GM12878 (cell line): ENCODE measurements around the gene DNTT. TPM values are rescaled to one million over a fixed set of nuclear protein-coding genes. Genes with fewer than 3 reads are reported as not detected.

Experiments
- BHLHE40 ChIP-seq, 2 experiments: fragments of 450-650 bp in 1 of 2; IDR thresholded peaks; 2 replicates each; pipeline ENCODE4 v1.6.1; 2011 to 2017; ENCODE audit warnings: low read depth in 2 of 2, borderline replicate concordance in 1 of 2, improper control_type of control experiment in 1 of 2, low read length in 1 of 2, mild to moderate bottlenecking in 1 of 2
- BRCA1 ChIP-seq: IDR thresholded peaks from 2 replicates; pipeline ENCODE4 v1.6.1; 2011; ENCODE audit warnings: low read depth, low read length, improper control_type of control experiment
- CEBPB ChIP-seq, 2 experiments: fragments of 150-350 bp in 1 of 2; IDR thresholded peaks; 2 replicates each; pipeline ENCODE4 v1.6.1; 2012 to 2014; ENCODE audit warnings: low read depth in 2 of 2, low read length in 2 of 2, borderline replicate concordance in 1 of 2, inconsistent platforms in 1 of 2
- CREB1 ChIP-seq: IDR thresholded peaks from 2 replicates; pipeline ENCODE4 v1.6.1; 2012; ENCODE audit warnings: low read depth, mild to moderate bottlenecking, inconsistent platforms
- EED ChIP-seq: sonication (generic); IDR thresholded peaks from 2 replicates; pipeline ENCODE4 v1.6.1; 2016; ENCODE audit warnings: antibody characterized with exemption, low read depth
- ELK1 ChIP-seq: IDR thresholded peaks from 2 replicates; pipeline ENCODE4 v1.6.1; 2012; ENCODE audit warnings: low read depth, low read length, improper control_type of control experiment
- EP300 ChIP-seq, 2 experiments: fragments of 150-350 bp in 1 of 2; IDR thresholded peaks; 2 replicates each; pipeline ENCODE4 v1.6.1; 2011 to 2012; ENCODE audit warnings: low read depth in 2 of 2, low read length in 2 of 2, borderline replicate concordance in 1 of 2, improper control_type of control experiment in 1 of 2, inconsistent platforms in 1 of 2; ENCODE audit not compliant: control insufficient read depth in 1 of 2
- HDAC2 ChIP-seq: fragments of 200-600 bp; sonication (generic); IDR thresholded peaks from 2 replicates; pipeline ENCODE4 v1.6.1; 2017
- HDAC6 ChIP-seq: fragments of 200-600 bp; sonication (generic); IDR thresholded peaks from one replicate; pipeline ENCODE4 v1.8.0; 2017; ENCODE audit warnings: antibody characterized with exemption; ENCODE audit not compliant: unreplicated experiment
- KDM1A ChIP-seq: fragments of 200-600 bp; sonication (generic); IDR thresholded peaks from 2 replicates; pipeline ENCODE4 v1.6.1; 2016; ENCODE audit warnings: borderline replicate concordance
- KLF5 ChIP-seq: fragments of 450-650 bp; IDR thresholded peaks from 2 replicates; pipeline ENCODE4 v1.6.1; 2014; ENCODE audit warnings: mild to moderate bottlenecking; ENCODE audit not compliant: partially characterized antibody
- MAX ChIP-seq: IDR thresholded peaks from 2 replicates; pipeline ENCODE4 v1.6.1; 2012; ENCODE audit warnings: low read depth, low read length, improper control_type of control experiment
- MYC ChIP-seq: IDR thresholded peaks from 2 replicates; pipeline ENCODE4 v1.6.1; 2011; ENCODE audit warnings: mild to moderate bottlenecking, low read length, moderate library complexity, inconsistent platforms; ENCODE audit not compliant: insufficient read depth, insufficient replicate concordance, insufficient read length, severe bottlenecking
- NBN ChIP-seq: fragments of 450-650 bp; IDR thresholded peaks from 2 replicates; pipeline ENCODE4 v1.6.1; 2016
- NFYA ChIP-seq: IDR thresholded peaks from 2 replicates; pipeline ENCODE4 v1.6.1; 2011; ENCODE audit warnings: low read depth, mild to moderate bottlenecking, low read length, improper control_type of control experiment, borderline replicate concordance
- NFYB ChIP-seq: IDR thresholded peaks from 2 replicates; pipeline ENCODE4 v1.6.1; 2011; ENCODE audit warnings: low read depth, mild to moderate bottlenecking, low read length, improper control_type of control experiment, moderate library complexity; ENCODE audit not compliant: insufficient read depth
- NR2C2 ChIP-seq: IDR thresholded peaks from 2 replicates; pipeline ENCODE4 v1.6.1; 2011; ENCODE audit warnings: borderline replicate concordance, low read depth; ENCODE audit not compliant: control insufficient read depth, insufficient read length
- NR2F1 ChIP-seq: fragments of 450-650 bp; conservative IDR thresholded peaks from 2 replicates; pipeline ENCODE4 v1.6.1; 2017; ENCODE audit warnings: mild to moderate bottlenecking
- PAX8 ChIP-seq: fragments of 450-650 bp; IDR thresholded peaks from 2 replicates; pipeline ENCODE4 v1.6.1; 2017; ENCODE audit warnings: mild to moderate bottlenecking, moderate library complexity
- RBBP5 ChIP-seq: fragments of 200-600 bp; sonication (generic); conservative IDR thresholded peaks from 2 replicates; pipeline ENCODE4 v1.6.1; 2016
- RFX5 ChIP-seq: IDR thresholded peaks from 2 replicates; pipeline ENCODE4 v1.6.1; 2011; ENCODE audit warnings: low read depth, low read length, improper control_type of control experiment
- SIN3A ChIP-seq: IDR thresholded peaks from 2 replicates; pipeline ENCODE4 v1.6.1; 2012; ENCODE audit warnings: low read depth, low read length, improper control_type of control experiment
- SMARCA5 ChIP-seq: fragments of 450-650 bp; IDR thresholded peaks from 2 replicates; pipeline ENCODE4 v1.6.1; 2017; ENCODE audit warnings: mild to moderate bottlenecking
- SPI1 ChIP-seq: IDR thresholded peaks from 2 replicates; pipeline ENCODE4 v1.6.1; 2011; ENCODE audit warnings: low read depth, mild to moderate bottlenecking, low read length, moderate library complexity, borderline replicate concordance; ENCODE audit not compliant: insufficient read depth
- TCF3 ChIP-seq: IDR thresholded peaks from 2 replicates; pipeline ENCODE4 v1.6.1; 2012; ENCODE audit warnings: low read depth, mild to moderate bottlenecking, low read length, borderline replicate concordance; ENCODE audit not compliant: insufficient read depth
- ZNF274 ChIP-seq: IDR thresholded peaks from one replicate; pipeline ENCODE4 v1.8.0; 2011; ENCODE audit not compliant: insufficient read length, insufficient read depth
- ZZZ3 ChIP-seq: IDR thresholded peaks from 2 replicates; pipeline ENCODE4 v1.6.1; 2011; ENCODE audit warnings: low read depth; ENCODE audit not compliant: control insufficient read depth, insufficient read length
- polyA plus RNA-seq, 11 experiments: library from polyadenylated mRNA; depleted of rRNA in 4 of 11; unstranded in 6 of 11; stranded (reverse) in 5 of 11; fragments of >200 nt; fragmentation: Nextera tagmentation in 4 of 11; fragmentation: Illumina TruSeq in 1 of 11; extraction: Ambion mirVana in 4 of 11; extraction: Trizol in 1 of 11; gene quantifications; 1 replicate in 1 of 11; 2 replicates in 10 of 11; pipeline versions ENCODE4 v1.2.1 to v1.2.3, GENCODE V29; 2011 to 2016; ENCODE audit warnings: inconsistent platforms in 2 of 11, missing spikeins in 2 of 11, low read depth in 1 of 11
- total RNA-seq, 4 experiments: library from RNA; depleted of rRNA in 3 of 4; stranded (reverse); fragments of >200 nt in 3 of 4; fragmentation: Illumina TruSeq in 1 of 4; extraction: Trizol in 1 of 4; gene quantifications; 2 replicates each; pipeline versions ENCODE4 v1.2.1 to v1.2.3, GENCODE V29; 2013 to 2021
- TF ChIP-seq, protein P1 (sequence below): fragments of 450-650 bp; IDR thresholded peaks from 2 replicates; pipeline ENCODE4 v1.6.1; 2017; ENCODE audit warnings: mild to moderate bottlenecking

Gene DNTT
- total and polyA plus RNA-seq, 10 of the 15 experiments (the other 5 are each of a cell fraction or from before 2014, with no cell fraction given): 0.06 to 0.13 (median 0.09) TPM; not detected in 5

DNA sequence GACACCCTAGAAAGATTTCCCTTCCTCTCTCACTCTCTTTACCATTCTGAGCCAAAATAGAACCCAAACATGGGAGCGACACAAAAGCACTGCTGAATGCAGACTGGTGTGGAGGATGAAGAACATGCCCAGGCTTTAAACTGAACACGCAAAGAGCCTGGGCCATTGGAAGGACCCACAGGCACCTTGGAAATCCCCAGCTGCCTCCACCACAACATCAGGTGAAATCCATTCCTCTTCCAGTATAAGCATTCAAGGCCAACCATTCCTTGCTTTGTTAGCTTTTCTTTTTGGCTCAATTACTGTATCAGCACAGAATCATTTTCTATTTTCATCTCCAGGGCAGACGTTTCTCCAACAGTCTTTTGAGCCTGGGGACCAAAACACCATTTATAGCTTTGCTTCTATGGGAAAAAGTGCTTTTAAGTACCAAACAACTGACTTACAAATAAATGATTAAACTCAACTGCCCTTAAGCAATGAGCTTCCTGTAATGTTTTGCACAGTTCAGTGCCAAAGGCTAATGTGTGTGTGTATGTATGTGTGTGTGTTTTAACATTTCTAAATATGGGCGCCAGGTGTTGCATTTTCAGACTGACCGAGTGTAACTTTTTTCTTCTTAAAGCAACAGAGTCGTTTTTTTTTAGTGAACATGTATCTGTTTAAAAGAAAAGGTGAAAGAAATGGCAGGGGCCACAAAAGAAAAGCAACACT lies 16.7 kb upstream of the DNTT start (continued):
- TF ChIP-seq BHLHE40 (IDR thresholded peaks at IDR 0.05; ENCODE audit: borderline replicate concordance in 1 of 2, low read depth in 2 of 2, low read length in 1 of 2) (peak; percentile 50 to 74; a peak in 3 of 4 replicates), KLF5 (no peak), EP300 (IDR thresholded peaks at IDR 0.05; ENCODE audit: borderline replicate concordance in 1 of 2, control insufficient read depth in 1 of 2, low read depth in 2 of 2, low read length in 2 of 2) (peak; percentile 78 to 96; a peak in 3 of 4 replicates), NFYB (no peak), NBN (peak; percentile 80), NR2C2 (no peak), EED (peak; percentile 45), ZZZ3 (no peak), RFX5 (0 out of 2 replicates have a peak, but pooled peaks have one; percentile 10), HDAC2 (no peak; the same call in 1 of the 2 replicates), BRCA1 (no peak), RBBP5 (no peak), NFYA (no peak), SMARCA5 (peak; percentile 70; the same call in 1 of the 2 replicates), ZNF274 (no peak), CEBPB (IDR thresholded peaks at IDR 0.05; ENCODE audit: borderline replicate concordance in 1 of 2, low read depth in 2 of 2, low read length in 2 of 2) (0 out of 4 replicates have a peak, but pooled peaks of 1 of the 2 experiments have one; percentile 51), KDM1A (no peak), HDAC6 (no peak), ELK1 (peak; percentile 76; the same call in 1 of the 2 replicates), TCF3 (peak; percentile 94), SIN3A (peak; percentile 47; the same call in 1 of the 2 replicates), PAX8 (no peak; the same call in 1 of the 2 replicates), MYC (no peak), CREB1 (peak; percentile 41; the same call in 1 of the 2 replicates), NR2F1 (peak; percentile 66; the same call in 1 of the 2 replicates), SPI1 (no peak), MAX (peak; percentile 43; the same call in 1 of the 2 replicates)
- TF ChIP-seq, protein P1, sequence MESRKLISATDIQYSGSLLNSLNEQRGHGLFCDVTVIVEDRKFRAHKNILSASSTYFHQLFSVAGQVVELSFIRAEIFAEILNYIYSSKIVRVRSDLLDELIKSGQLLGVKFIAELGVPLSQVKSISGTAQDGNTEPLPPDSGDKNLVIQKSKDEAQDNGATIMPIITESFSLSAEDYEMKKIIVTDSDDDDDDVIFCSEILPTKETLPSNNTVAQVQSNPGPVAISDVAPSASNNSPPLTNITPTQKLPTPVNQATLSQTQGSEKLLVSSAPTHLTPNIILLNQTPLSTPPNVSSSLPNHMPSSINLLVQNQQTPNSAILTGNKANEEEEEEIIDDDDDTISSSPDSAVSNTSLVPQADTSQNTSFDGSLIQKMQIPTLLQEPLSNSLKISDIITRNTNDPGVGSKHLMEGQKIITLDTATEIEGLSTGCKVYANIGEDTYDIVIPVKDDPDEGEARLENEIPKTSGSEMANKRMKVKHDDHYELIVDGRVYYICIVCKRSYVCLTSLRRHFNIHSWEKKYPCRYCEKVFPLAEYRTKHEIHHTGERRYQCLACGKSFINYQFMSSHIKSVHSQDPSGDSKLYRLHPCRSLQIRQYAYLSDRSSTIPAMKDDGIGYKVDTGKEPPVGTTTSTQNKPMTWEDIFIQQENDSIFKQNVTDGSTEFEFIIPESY: peak; percentile 53; the same call in 1 of the 2 replicates
